Natural killer cell treated with Interleukin-12 subunit alpha and Interleukin-12 subunit beta and Interleukin-15 and Interleukin-18, amount 100 ng/mL, for 72 hours (primary cell): ENCODE data around the gene MGAT5. TPM values are rescaled to one million over a fixed set of nuclear protein-coding genes. Genes with fewer than 3 reads are reported as not detected.

Experiments
- ATAC-seq, 2 donors: fragments of 150-1000 bp; cut with Tn5 transposase in 1 of 2; sonication (Bioruptor Pico), chemical (Tn5 transposase) in 1 of 2; 2 replicates each; pipeline ENCODE4 v1.10.0; 2021
- DNase-seq: peaks from one replicate; pipeline ENCODE4 v3.0.0; 2022; ENCODE audit warnings: low spot score
- H3K27ac Mint-ChIP-seq, 2 donors: 1 replicate in 1 of 2; 2 replicates in 1 of 2; pipeline ENCODE4 v1.8.0; 2022; ENCODE audit warnings: mixed read lengths in 2 of 2, mild to moderate bottlenecking in 1 of 2, moderate library complexity in 1 of 2
- H3K27me3 Mint-ChIP-seq, 2 donors: 1 replicate in 1 of 2; 2 replicates in 1 of 2; pipeline ENCODE4 v1.8.0; 2022; ENCODE audit warnings: mixed read lengths in 2 of 2
- H3K36me3 Mint-ChIP-seq: one replicate; pipeline ENCODE4 v1.8.0; 2022; ENCODE audit warnings: mixed read lengths
- H3K4me1 Mint-ChIP-seq, 2 donors: 1 replicate in 1 of 2; 2 replicates in 1 of 2; pipeline ENCODE4 v1.8.0; 2022; ENCODE audit warnings: low read depth in 2 of 2, mixed read lengths in 2 of 2, mild to moderate bottlenecking in 1 of 2
- H3K4me3 Mint-ChIP-seq: one replicate; pipeline ENCODE4 v1.8.0; 2022; ENCODE audit warnings: mixed read lengths
- H3K9me3 Mint-ChIP-seq: 2 replicates; pipeline ENCODE4 v1.8.0; 2022; ENCODE audit warnings: mixed read lengths
- total RNA-seq, 2 donors: library from RNA; stranded (reverse); gene quantifications; one replicate each; pipeline ENCODE4 v1.2.3, GENCODE V29; 2022

The MGAT5 gene
- total RNA-seq, 2 donors from 2014 or later = 58.1 to 99.5 TPM

DNA sequence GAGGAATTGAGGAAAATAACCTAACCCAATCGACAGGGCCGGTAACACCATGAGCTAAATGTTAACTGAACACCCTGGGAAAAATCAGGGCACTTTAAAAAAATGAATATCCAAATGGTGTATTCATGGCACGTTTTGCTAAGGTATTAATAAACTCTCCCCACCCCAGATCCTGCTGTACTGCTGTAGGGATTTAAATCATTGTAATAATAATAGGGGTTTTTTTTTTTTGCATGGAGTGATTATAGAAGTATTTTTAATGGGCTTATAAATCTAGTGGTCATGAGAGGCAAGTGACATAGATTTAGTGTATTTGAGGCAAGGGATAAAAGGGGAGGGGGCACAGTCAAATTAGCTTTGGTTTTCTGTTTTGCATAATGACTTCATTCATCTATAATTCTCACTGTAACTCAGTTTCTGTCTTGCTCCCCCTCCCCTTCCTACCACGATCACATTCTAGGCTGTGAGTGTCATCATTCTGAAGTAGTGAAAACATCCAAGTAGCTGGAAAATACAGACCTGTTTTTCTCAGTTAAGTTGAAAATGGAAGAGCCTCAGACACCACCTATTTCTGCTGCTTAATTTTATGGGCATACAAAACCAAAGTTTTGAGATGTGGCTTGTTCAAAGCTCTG lies 18.2 kb upstream of the MGAT5 start:
- Mint-ChIP-seq H3K4me1 (peaks cover 75% of the 10 kb centered on the region in 2 donors), H3K27me3 (no peaks in the 10 kb centered on the region), H3K9me3 (peaks cover 4% of the 10 kb centered on the region), H3K4me3 (peak overlapping the region; percentile 53), H3K36me3 (peaks cover 4% of the 10 kb centered on the region), H3K27ac (peak overlapping the region; percentile 82 to 91)
- DNase-seq (no peak), ATAC-seq (no peak)

GRCh38 chr2:134238371-134238770 lies 15.5 kb upstream of the MGAT5 start:
- ATAC-seq = no peak
- no peaks in the 10 kb centered on the region for H3K9me3 Mint-ChIP-seq
- no peaks in the 10 kb centered on the region for H3K27me3 Mint-ChIP-seq
- H3K4me1 Mint-ChIP-seq = peaks cover 48 to 61% of the 10 kb centered on the region in 2 donors
- H3K27ac Mint-ChIP-seq = no peak overlapping the region
- H3K36me3 Mint-ChIP-seq = no peaks in the 10 kb centered on the region
- no peak for DNase-seq
- H3K4me3 Mint-ChIP-seq = no peak overlapping the region

GRCh38 chr2:134240061-134240460 lies 13.8 kb upstream of the MGAT5 start:
- DNase-seq = no peak
- H3K4me1 Mint-ChIP-seq = peaks cover 48 to 58% of the 10 kb centered on the region in 2 donors
- H3K4me3 Mint-ChIP-seq = no peak overlapping the region
- H3K36me3 Mint-ChIP-seq = no peaks in the 10 kb centered on the region
- H3K27ac Mint-ChIP-seq = peak overlapping the region in 1 of 2 donors; percentile 52
- no peak for ATAC-seq
- no peaks in the 10 kb centered on the region for H3K9me3 Mint-ChIP-seq
- H3K27me3 Mint-ChIP-seq = no peaks in the 10 kb centered on the region

DNA sequence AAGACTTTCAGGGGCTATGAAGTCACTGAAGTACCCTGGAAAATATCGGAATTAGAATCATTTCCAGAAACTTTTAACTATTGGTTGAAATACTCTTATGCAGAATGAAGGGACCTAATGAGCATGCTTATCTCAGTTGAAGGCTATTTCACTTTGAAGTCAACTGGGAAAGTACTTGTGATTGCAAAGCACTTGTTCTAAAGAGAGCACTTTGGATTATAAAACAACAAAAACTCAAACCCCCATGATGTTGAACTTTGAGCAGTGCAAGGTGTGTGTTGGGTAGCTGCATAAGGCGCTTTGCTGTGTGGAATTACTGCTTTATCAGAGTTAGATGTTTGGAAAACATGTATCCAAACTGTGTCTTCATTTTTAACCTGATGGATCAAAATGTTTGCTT lies 12.0 kb upstream of the MGAT5 start:
- Mint-ChIP-seq H3K36me3 (no peaks in the 10 kb centered on the region), H3K27me3 (no peaks in the 10 kb centered on the region), H3K4me3 (no peak overlapping the region), H3K27ac (no peak overlapping the region), H3K4me1 (peaks cover 46 to 57% of the 10 kb centered on the region in 2 donors), H3K9me3 (no peaks in the 10 kb centered on the region)
- ATAC-seq = no peak
- DNase-seq = no peak

GRCh38 chr2:134243244-134243643 lies 10.6 kb upstream of the MGAT5 start:
- Mint-ChIP-seq H3K27ac (peak overlapping the region in 1 of 2 donors; percentile 69), H3K4me1 (peaks cover 53 to 60% of the 10 kb centered on the region in 2 donors), H3K9me3 (no peaks in the 10 kb centered on the region), H3K4me3 (no peak overlapping the region), H3K27me3 (no peaks in the 10 kb centered on the region), H3K36me3 (no peaks in the 10 kb centered on the region)
- DNase-seq (no peak), ATAC-seq (no peak)

GRCh38 chr2:134244086-134244485 lies 9.8 kb upstream of the MGAT5 start:
- Mint-ChIP-seq H3K4me3 (no peak overlapping the region), H3K4me1 (peaks cover 57 to 63% of the 10 kb centered on the region in 2 donors), H3K36me3 (no peaks in the 10 kb centered on the region), H3K9me3 (no peaks in the 10 kb centered on the region), H3K27me3 (no peaks in the 10 kb centered on the region), H3K27ac (peak overlapping the region in 1 of 2 donors; percentile 69)
- ATAC-seq = no peak
- no peak for DNase-seq

DNA sequence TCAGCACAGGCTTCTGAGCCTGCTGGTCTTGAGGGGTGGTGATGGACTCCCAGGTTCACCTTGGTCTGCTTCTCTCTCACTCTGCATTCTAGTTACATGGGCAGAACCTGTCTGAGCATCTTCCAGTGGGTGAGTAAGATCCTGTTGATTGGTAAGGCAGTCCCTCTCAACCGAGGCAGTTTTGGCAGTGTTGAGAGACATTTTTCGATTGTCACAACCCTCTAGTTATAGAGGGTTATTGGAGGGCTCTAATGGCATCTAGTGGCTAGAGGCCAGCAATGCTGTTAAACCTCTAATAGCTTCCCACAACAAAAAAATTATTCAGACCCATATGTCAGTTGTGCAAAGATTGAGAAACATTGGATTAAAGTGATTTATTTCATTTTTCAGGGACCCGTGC lies 9.3 kb upstream of the MGAT5 start:
- Mint-ChIP-seq H3K36me3 (no peaks in the 10 kb centered on the region), H3K4me1 (peaks cover 57 to 63% of the 10 kb centered on the region in 2 donors), H3K27me3 (no peaks in the 10 kb centered on the region), H3K9me3 (no peaks in the 10 kb centered on the region), H3K27ac (peak overlapping the region in 1 of 2 donors; percentile 69), H3K4me3 (no peak overlapping the region)
- DNase-seq (no peak), ATAC-seq (peak in 1 of 2 donors; percentile 25)

DNA sequence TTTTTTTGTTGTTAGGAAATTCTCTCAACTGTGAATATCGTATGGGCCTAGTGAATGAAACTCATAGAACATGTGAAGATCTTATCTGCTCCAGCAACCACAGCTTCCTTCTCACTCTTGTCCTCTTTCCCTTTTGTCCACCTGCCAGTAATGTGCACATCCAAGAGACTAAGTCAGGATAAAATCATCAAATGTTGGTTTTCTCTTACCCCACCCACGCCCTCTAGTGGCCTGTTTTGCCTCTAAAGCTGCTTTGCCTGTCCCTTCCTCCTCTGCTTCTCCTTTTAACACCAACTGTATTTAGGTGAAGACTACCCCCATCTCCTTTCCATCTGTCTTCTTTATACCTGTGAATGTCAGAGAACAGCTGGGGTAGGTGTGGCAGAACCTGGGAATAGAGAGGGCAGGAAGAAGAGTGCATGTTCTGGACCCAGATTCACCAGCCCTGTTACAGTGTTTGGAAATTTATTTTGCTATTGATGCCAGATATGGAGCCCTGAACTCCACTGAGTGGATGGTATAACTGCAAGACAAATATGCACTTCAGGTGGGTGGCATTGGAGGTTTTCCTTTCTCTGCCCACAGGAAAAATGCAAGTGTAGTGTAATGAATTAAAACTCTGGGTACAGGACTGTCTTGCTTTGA lies 8.4 kb upstream of the MGAT5 start:
- ATAC-seq (peak in 1 of 2 donors; percentile 61), DNase-seq (peak; percentile 84)
- no peaks in the 10 kb centered on the region for H3K36me3 Mint-ChIP-seq
- peak overlapping the region; percentile 20 for H3K4me3 Mint-ChIP-seq
- H3K27me3 Mint-ChIP-seq = no peaks in the 10 kb centered on the region
- H3K27ac Mint-ChIP-seq = peak overlapping the region; percentile 22 to 69
- H3K9me3 Mint-ChIP-seq = no peaks in the 10 kb centered on the region
- H3K4me1 Mint-ChIP-seq = peaks cover 59 to 66% of the 10 kb centered on the region in 2 donors

GRCh38 chr2:134246154-134246874 lies 7.6 kb upstream of the MGAT5 start:
- no peaks in the 10 kb centered on the region for H3K27me3 Mint-ChIP-seq
- ATAC-seq = no peak
- H3K27ac Mint-ChIP-seq = peak overlapping the region in 1 of 2 donors; percentile 56

DNA sequence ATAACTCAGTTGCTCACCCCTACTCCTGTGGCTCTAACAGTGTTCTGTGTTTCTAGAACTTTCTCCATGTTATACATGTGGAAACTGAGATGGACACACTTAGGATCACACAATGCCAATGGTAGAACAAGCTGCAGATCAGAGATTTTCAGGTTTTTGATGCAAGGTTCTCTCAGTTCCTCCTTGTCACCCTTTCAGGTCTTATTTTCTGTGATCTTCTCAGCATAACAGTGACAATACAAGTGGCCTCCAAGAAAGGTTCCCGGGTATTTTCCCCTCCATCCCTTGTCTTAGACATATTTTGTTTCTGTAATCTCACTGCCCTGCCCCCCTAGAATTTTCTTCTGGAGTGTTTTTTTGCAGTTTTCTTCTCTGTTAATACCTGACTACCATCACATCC lies 6.2 kb upstream of the MGAT5 start:
- Mint-ChIP-seq H3K27me3 (no peaks in the 10 kb centered on the region), H3K4me3 (no peak overlapping the region), H3K9me3 (no peaks in the 10 kb centered on the region), H3K27ac (peak overlapping the region in 1 of 2 donors; percentile 61), H3K36me3 (no peaks in the 10 kb centered on the region), H3K4me1 (peaks cover 77 to 79% of the 10 kb centered on the region in 2 donors)
- DNase-seq (no peak), ATAC-seq (no peak)

More at GRCh38 chr2:134246154-134246874, 7.6 kb upstream of the MGAT5 start:
- DNase-seq = no peak
- Mint-ChIP-seq H3K4me3 (peak overlapping the region; percentile 31), H3K9me3 (no peaks in the 10 kb centered on the region), H3K36me3 (no peaks in the 10 kb centered on the region), H3K4me1 (peaks cover 68 to 75% of the 10 kb centered on the region in 2 donors)

GRCh38 chr2:134248913-134249312 lies 5.0 kb upstream of the MGAT5 start:
- Mint-ChIP-seq H3K4me1 (peaks cover 79 to 83% of the 10 kb centered on the region in 2 donors), H3K27ac (peak overlapping the region in 1 of 2 donors; percentile 49), H3K36me3 (peaks cover 3% of the 10 kb centered on the region), H3K4me3 (no peak overlapping the region), H3K9me3 (no peaks in the 10 kb centered on the region), H3K27me3 (peaks cover 0 to 2% of the 10 kb centered on the region in 2 donors)
- no peak for ATAC-seq
- DNase-seq = no peak

DNA sequence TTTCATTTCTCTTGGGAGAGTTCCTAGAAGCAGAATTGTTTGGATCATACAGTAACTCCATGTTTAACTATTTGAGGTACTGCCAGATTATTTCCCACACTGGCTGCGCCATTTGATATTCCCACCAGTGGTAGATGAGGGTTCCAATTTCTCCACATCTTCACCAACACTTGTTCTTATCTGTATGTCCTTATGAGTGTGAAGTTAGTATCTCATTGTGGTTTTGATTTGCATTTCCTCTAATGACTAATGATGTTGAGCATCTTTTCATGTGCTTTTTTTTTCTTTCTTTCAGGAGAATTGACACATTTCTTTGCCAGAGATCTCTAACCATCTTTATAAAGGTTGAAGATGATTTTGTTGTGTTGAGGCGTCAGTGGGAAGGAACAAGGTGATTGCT lies 4.1 kb upstream of the MGAT5 start:
- H3K4me3 Mint-ChIP-seq = peak overlapping the region; percentile 43

DNA sequence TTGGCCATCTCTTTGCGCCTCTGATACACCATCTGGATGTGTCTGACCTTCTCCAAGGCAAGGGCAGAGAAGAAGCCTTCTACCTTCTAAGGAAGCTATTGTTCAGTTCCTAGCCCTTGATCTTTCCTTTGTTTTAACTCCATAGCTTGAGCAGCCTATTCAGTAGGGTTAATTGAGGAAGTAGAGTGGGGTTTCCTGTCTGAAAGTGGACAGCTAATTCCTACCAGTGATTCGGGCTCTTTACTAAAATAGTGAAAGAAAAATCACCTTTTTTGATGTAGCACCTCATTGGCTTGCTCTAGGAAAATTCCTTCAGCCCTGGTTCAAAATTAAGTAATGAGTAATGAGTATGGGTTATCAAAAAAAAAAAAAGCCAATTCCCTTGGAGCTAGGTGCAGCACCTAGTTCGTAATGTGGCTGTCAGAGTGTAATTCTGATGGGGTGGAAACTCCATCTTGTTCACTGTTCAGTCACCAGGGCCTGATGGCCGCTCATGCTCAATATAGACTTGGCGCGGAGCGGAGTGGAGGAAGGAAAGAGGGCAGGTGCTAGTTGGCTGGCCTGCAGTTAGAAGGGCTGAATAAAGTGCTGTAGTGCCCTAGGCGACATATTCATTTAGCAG lies 2.9 kb upstream of the MGAT5 start:
- H3K4me3 Mint-ChIP-seq = peak overlapping the region; percentile 43
- no peaks in the 10 kb centered on the region for H3K9me3 Mint-ChIP-seq
- peaks cover 64 to 67% of the 10 kb centered on the region in 2 donors for H3K4me1 Mint-ChIP-seq
- peaks cover 5 to 7% of the 10 kb centered on the region in 2 donors for H3K27me3 Mint-ChIP-seq
- H3K27ac Mint-ChIP-seq = peak overlapping the region in 1 of 2 donors; percentile 43
- ATAC-seq = peak in 1 of 2 donors; percentile 41
- no peak for DNase-seq
- H3K36me3 Mint-ChIP-seq = peaks cover 11% of the 10 kb centered on the region

More for the DNA sequence above, 4.1 kb upstream of the MGAT5 start:
- no peak for DNase-seq
- Mint-ChIP-seq H3K36me3 (peaks cover 6% of the 10 kb centered on the region), H3K27ac (peak overlapping the region in 1 of 2 donors; percentile 49), H3K9me3 (no peaks in the 10 kb centered on the region), H3K4me1 (peaks cover 73 to 77% of the 10 kb centered on the region in 2 donors), H3K27me3 (peaks cover 0 to 3% of the 10 kb centered on the region in 2 donors)
- ATAC-seq = peak; percentile 48 to 52
